ENCODE results near the gene LDHB.
"Not testable (repeated sequence)": the region's sequence is repeated elsewhere in the genome, so short reads cannot be mapped to it uniquely, and the experiment has no call there.

The LDHB gene

GRCh38 chr12:21661396-21662093 lies 3.9 kb upstream of the LDHB start:
- not testable (repeated sequence) for DNase-seq

- DNase-seq = no peak
Measured at GRCh38 chr12:21659383-21659782, 1.7 kb upstream of the LDHB start.

- DNase-seq = no peak
Measured at GRCh38 chr12:21656905-21657325, 727 bp downstream of the LDHB start.

- DNase-seq = no peak
Measured at GRCh38 chr12:21655591-21655990, 2.1 kb downstream of the LDHB start.

- no peak for DNase-seq
Measured at GRCh38 chr12:21651821-21652220, 5.8 kb downstream of the LDHB start.

- DNase-seq = no peak
Measured at GRCh38 chr12:21650997-21651396, 6.6 kb downstream of the LDHB start.

GRCh38 chr12:21649034-21649433 lies 8.6 kb downstream of the LDHB start:
- no peak for DNase-seq

GRCh38 chr12:21648378-21648777 lies 9.3 kb downstream of the LDHB start:
- DNase-seq = no peak

- DNase-seq = no peak
Measured at GRCh38 chr12:21647179-21647578, 10.5 kb downstream of the LDHB start.

- not testable (repeated sequence) for DNase-seq
Measured at GRCh38 chr12:21645041-21645500, 12.6 kb downstream of the LDHB start.

GRCh38 chr12:21644516-21644915 lies 13.1 kb downstream of the LDHB start:
- DNase-seq = no peak

GRCh38 chr12:21643758-21644157 lies 13.9 kb downstream of the LDHB start:
- DNase-seq = no peak

- no peak for DNase-seq
Measured at GRCh38 chr12:21642707-21643389, 14.8 kb downstream of the LDHB start.

GRCh38 chr12:21638054-21638891 lies 19.4 kb downstream of the LDHB start:
- no peak for DNase-seq

GRCh38 chr12:21634245-21634644 lies 23.4 kb downstream of the LDHB start:
- DNase-seq = no peak

- DNase-seq = no peak
Measured at GRCh38 chr12:21631367-21631766, 26.3 kb downstream of the LDHB start.

- DNase-seq = no peak
Measured at GRCh38 chr12:21627924-21628323, 29.7 kb downstream of the LDHB start.

GRCh38 chr12:21618566-21618965 lies 39.1 kb downstream of the LDHB start:
- DNase-seq = no peak

GRCh38 chr12:21617030-21617429 lies 40.6 kb downstream of the LDHB start:
- no peak for DNase-seq

GRCh38 chr12:21615431-21615830 lies 42.2 kb downstream of the LDHB start:
- no peak for DNase-seq

GRCh38 chr12:21614506-21614905 lies 43.1 kb downstream of the LDHB start:
- DNase-seq = no peak

GRCh38 chr12:21613931-21614330 lies 43.7 kb downstream of the LDHB start:
- DNase-seq = no peak

GRCh38 chr12:21608196-21608595 lies 49.4 kb downstream of the LDHB start:
- no peak for DNase-seq

GRCh38 chr12:21607701-21608100 lies 49.9 kb downstream of the LDHB start:
- DNase-seq = no peak

Measured in NCI-H1930 (cell line).